Prostate gland (tissue), 2 donors: ENCODE results near the gene CENPN.

Source experiments
- POLR2AphosphoS5 ChIP-seq: sonication (generic); formaldehyde crosslinking; IDR thresholded peaks from one replicate; pipeline ENCODE4 v1.6.1; 2017; ENCODE audit warnings: antibody characterized with exemption
- TF ChIP-seq, protein P1 (sequence below), 4 experiments: fragments of 200-600 bp in 2 of 4; fragments of 450-650 bp in 2 of 4; sonication (generic) in 2 of 4; IDR thresholded peaks; 1 replicate in 3 of 4; 2 replicates in 1 of 4; pipeline ENCODE4 v1.5.1; 2016 to 2019; ENCODE audit warnings: antibody characterized with exemption in 4 of 4, mild to moderate bottlenecking in 2 of 4, moderate library complexity in 2 of 4

DNA sequence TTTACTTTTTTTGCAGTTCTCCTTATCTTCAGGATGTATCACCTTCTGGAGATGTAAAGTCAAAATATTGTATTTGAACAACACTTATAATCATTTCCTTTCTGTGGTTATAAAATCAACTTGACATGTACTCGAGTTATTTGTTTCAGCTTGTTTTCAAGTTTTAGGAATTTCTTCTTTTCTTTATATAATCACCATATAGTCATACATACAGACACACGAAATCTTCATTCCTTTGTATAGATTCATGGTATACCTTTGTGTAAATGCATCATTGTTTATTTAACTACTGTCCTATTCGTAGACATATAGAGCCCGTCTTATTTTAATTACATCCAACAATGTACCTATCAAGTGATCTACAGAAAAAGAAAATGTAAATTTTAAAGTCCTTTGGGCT, 40.4 kb upstream of the CENPN start:
- TF ChIP-seq POLR2AphosphoS5, result no peak
- TF ChIP-seq, protein P1, sequence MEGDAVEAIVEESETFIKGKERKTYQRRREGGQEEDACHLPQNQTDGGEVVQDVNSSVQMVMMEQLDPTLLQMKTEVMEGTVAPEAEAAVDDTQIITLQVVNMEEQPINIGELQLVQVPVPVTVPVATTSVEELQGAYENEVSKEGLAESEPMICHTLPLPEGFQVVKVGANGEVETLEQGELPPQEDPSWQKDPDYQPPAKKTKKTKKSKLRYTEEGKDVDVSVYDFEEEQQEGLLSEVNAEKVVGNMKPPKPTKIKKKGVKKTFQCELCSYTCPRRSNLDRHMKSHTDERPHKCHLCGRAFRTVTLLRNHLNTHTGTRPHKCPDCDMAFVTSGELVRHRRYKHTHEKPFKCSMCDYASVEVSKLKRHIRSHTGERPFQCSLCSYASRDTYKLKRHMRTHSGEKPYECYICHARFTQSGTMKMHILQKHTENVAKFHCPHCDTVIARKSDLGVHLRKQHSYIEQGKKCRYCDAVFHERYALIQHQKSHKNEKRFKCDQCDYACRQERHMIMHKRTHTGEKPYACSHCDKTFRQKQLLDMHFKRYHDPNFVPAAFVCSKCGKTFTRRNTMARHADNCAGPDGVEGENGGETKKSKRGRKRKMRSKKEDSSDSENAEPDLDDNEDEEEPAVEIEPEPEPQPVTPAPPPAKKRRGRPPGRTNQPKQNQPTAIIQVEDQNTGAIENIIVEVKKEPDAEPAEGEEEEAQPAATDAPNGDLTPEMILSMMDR (IDR thresholded peaks at IDR 0.05), result no peak
